Amniotic epithelial cell (primary cell): Measurements from ENCODE around the gene DENND4A.
"Not testable (repeated sequence)": the region's sequence is repeated elsewhere in the genome, so short reads cannot be mapped to it uniquely, and the experiment has no call there.

Experiments
- DNase-seq: peaks from one replicate; pipeline ENCODE4 v3.0.0-alpha.2; 2010; ENCODE audit warnings: low read depth

Gene DENND4A

GRCh38 chr15:65632780-65633375, 159.2 kb downstream of the DENND4A start:
- DNase-seq, result no peak

- DNase-seq, result no peak
Measured at GRCh38 chr15:65631503-65631902, 160.6 kb downstream of the DENND4A start.

- no peak for DNase-seq
Measured at GRCh38 chr15:65630760-65631159, 161.3 kb downstream of the DENND4A start.

- no peak for DNase-seq
Measured at GRCh38 chr15:65629548-65629947, 162.5 kb downstream of the DENND4A start.

GRCh38 chr15:65626856-65627255, 165.2 kb downstream of the DENND4A start:
- DNase-seq, result no peak

- no peak for DNase-seq
Measured at GRCh38 chr15:65623103-65623502, 169.0 kb downstream of the DENND4A start.

- DNase-seq, result no peak
Measured at GRCh38 chr15:65621638-65622037, 170.5 kb downstream of the DENND4A start, which contains the start of gene SLC24A1. Gene SLC24A1, plus strand, starts transcription at chr15:65621938. Its CDS starts 2,143 bp downstream, at chr15:65624081.

- DNase-seq, result no peak
Measured at GRCh38 chr15:65620833-65621232, 171.3 kb downstream of the DENND4A start.

- DNase-seq, result peak; percentile 19
Measured at GRCh38 chr15:65619626-65620290, 172.3 kb downstream of the DENND4A start.

- no peak for DNase-seq
Measured at GRCh38 chr15:65618560-65619109, 173.5 kb downstream of the DENND4A start.

GRCh38 chr15:65615887-65616286, 176.2 kb downstream of the DENND4A start:
- DNase-seq, result not testable (repeated sequence)

GRCh38 chr15:65612949-65613744, 178.9 kb downstream of the DENND4A start:
- DNase-seq, result no peak

- DNase-seq, result peak; percentile 9
Measured at GRCh38 chr15:65612616-65612946, 179.5 kb downstream of the DENND4A start.

GRCh38 chr15:65611888-65612615, 180.0 kb downstream of the DENND4A start:
- no peak for DNase-seq

- DNase-seq, result peak; percentile 94
Measured at GRCh38 chr15:65610871-65611718, 181.0 kb downstream of the DENND4A start, which contains the start of gene INTS14. Gene INTS14, minus strand, starts transcription at chr15:65611131. Its CDS starts 3,751 bp downstream, at chr15:65607380.
